Naive thymus-derived CD8-positive, alpha-beta T cell (primary cell): ENCODE data around the gene CINP. TPM values are rescaled to one million over a fixed set of nuclear protein-coding genes. Genes with fewer than 3 reads are reported as not detected.
"Not testable (repeated sequence)": the region's sequence is repeated elsewhere in the genome, so short reads cannot be mapped to it uniquely, and the experiment has no call there.

Experiments
- ATAC-seq, 2 donors: fragments of 150-1000 bp; cut with Tn5 transposase in 1 of 2; sonication (Bioruptor Pico), chemical (Tn5 transposase) in 1 of 2; 1 replicate in 1 of 2; 2 replicates in 1 of 2; pipeline ENCODE4 v1.10.0; 2021; ENCODE audit warnings: mild to moderate bottlenecking in 2 of 2, moderate library complexity in 2 of 2
- POLR2A ChIA-PET: fragments of 350-600 bp; sonication (Branson Sonifier 250); formaldehyde crosslinking; loops from one replicate; lab custom pipeline; 2021; ENCODE audit warnings: antibody characterized with exemption; lab: Charles Lee
- DNase-seq, 10 donors: peaks; one replicate each; pipeline versions ENCODE4 v3.0.0 to v3.0.0-alpha.2; 2020 to 2022
- H3K27ac Mint-ChIP-seq, 10 donors: one replicate each; pipeline ENCODE4 v1.8.0; 2020 to 2022; ENCODE audit warnings: mild to moderate bottlenecking in 10 of 10, mixed read lengths in 10 of 10, moderate library complexity in 4 of 10, inconsistent platforms in 1 of 10
- H3K27me3 Mint-ChIP-seq, 5 donors: one replicate each; pipeline ENCODE4 v1.8.0; 2021 to 2022; ENCODE audit warnings: mixed read lengths in 5 of 5
- H3K36me3 Mint-ChIP-seq, 3 donors: one replicate each; pipeline ENCODE4 v1.8.0; 2020 to 2022; ENCODE audit warnings: mixed read lengths in 3 of 3, mild to moderate bottlenecking in 2 of 3, inconsistent platforms in 1 of 3
- H3K4me1 Mint-ChIP-seq, 4 donors: one replicate each; pipeline ENCODE4 v1.8.0; 2021 to 2022; ENCODE audit warnings: mixed read lengths in 4 of 4
- H3K4me3 Mint-ChIP-seq, 10 donors: one replicate each; pipeline ENCODE4 v1.8.0; 2020 to 2022; ENCODE audit warnings: mild to moderate bottlenecking in 10 of 10, mixed read lengths in 10 of 10, moderate library complexity in 6 of 10, inconsistent platforms in 1 of 10
- H3K9me3 Mint-ChIP-seq, 9 donors: one replicate each; pipeline ENCODE4 v1.8.0; 2020 to 2022; ENCODE audit warnings: mixed read lengths in 9 of 9, mild to moderate bottlenecking in 3 of 9, inconsistent platforms in 1 of 9, moderate library complexity in 1 of 9
- polyA plus RNA-seq, 3 donors: library from polyadenylated mRNA; unstranded; fragments of 300-500 nt; fragmentation: Illumina TruSeq; gene quantifications; one replicate each; pipeline ENCODE4 v1.2.3, GENCODE V29; 2021
- total RNA-seq, 8 experiments: library from RNA in 2 of 8; stranded (reverse) in 2 of 8; gene quantifications; one replicate each; pipeline ENCODE4 v1.2.3 and lab custom pipeline; 2021 to 2026

Gene CINP
- total and polyA plus RNA-seq, 5 experiments from 2014 or later, result 30.0 to 46.6 (median 40.2) TPM

DNA sequence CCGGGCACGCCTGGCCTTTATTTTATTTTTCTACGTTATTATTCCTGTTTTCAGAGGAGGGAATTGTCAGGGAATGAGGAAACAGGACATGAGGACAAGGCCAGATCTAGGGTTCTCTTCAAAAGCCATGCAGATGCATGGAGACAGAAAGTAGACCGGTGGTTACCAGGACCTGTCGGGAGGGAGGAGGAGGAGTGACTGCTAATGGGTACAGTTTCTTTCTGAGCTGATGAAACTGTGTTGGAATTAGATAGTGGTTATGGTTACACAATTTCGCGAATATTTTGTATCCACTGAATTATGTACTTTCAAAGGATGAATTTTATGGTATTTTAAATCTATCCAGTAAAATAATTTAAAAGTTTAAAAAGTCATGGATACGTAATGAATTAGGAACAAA is 31.9 kb downstream of the CINP start:
- Mint-ChIP-seq H3K27me3 (no peaks in the 10 kb centered on the region), H3K27ac (no peak overlapping the region), H3K36me3 (peaks cover 0 to 38% (median 13%) of the 10 kb centered on the region in 3 donors), H3K4me3 (no peak overlapping the region), H3K4me1 (peaks cover 0 to 9% (median 0%) of the 10 kb centered on the region in 4 donors), H3K9me3 (no peaks in the 10 kb centered on the region)
- ATAC-seq, result no peak
- POLR2A ChIA-PET, result interaction anchor here (0.6 kb wide), 1 partner anchor 67 kb away, joined by 4 read pairs; no protein-coding TSS in a partner anchor
- DNase-seq, result no peak

DNA sequence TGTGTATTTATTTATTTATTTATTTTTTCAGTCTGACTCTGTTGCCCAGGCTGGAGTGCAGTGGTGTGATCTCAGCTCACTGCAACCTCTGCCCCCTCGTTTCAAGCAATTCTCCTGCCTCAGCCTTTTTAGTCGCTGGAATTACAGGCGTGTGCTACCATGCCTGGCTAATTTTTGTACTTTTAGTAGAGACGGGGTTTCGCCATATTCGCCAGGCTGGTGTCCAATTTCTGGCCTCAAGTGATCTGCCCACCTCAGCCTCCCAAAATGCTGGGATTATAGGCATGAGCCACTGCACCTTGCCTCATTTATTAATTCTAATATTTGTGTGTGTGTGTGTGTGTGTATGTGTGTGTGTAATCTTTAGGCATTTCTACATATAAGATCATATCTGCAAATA is 33.3 kb downstream of the CINP start:
- not testable (repeated sequence) for H3K4me3 Mint-ChIP-seq, DNase-seq, H3K9me3 Mint-ChIP-seq, H3K27me3 Mint-ChIP-seq, ATAC-seq, H3K4me1 Mint-ChIP-seq
- Mint-ChIP-seq H3K36me3 (peaks cover 0 to 35% (median 10%) of the 10 kb centered on the region in 3 donors), H3K27ac (peak overlapping the region in 1 of 10 donors; percentile 29)
- POLR2A ChIA-PET, result interaction anchor here (0.5 kb wide), 1 partner anchor 21 kb away, joined by 5 read pairs; no protein-coding TSS in a partner anchor

DNA sequence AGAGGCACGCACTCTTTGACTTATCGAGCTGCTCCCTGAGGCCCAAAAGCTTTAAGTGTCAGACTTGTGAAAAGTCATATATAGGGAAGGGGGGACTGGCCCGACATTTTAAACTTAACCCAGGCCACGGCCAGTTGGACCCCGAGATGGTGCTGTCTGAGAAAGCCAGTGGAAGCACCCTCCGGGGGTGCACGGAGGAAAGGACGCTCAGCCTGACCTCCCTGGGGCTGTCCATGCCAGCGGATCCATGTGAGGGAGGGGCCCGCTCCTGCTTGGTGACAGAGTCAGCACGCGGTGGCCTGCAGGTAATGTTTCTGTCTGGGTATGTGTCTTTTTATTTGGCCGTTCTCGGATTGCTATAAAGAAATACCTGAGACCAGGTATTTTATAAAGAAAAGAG is 36.1 kb downstream of the CINP start:
- POLR2A ChIA-PET, result no interaction called here
- Mint-ChIP-seq H3K4me3 (no peak overlapping the region), H3K27ac (peak overlapping the region in 1 of 10 donors; percentile 51), H3K4me1 (peaks cover 3 to 13% (median 6%) of the 10 kb centered on the region in 4 donors), H3K36me3 (peaks cover 0 to 16% (median 4%) of the 10 kb centered on the region in 3 donors), H3K9me3 (no peaks in the 10 kb centered on the region), H3K27me3 (no peaks in the 10 kb centered on the region)
- no peak for DNase-seq
- no peak for ATAC-seq

GRCh38 chr14:102325791-102326345 is 36.8 kb downstream of the CINP start:
- H3K4me3 Mint-ChIP-seq, result no peak overlapping the region
- DNase-seq (no peak), ATAC-seq (no peak)
- H3K27me3 Mint-ChIP-seq, result no peaks in the 10 kb centered on the region
- H3K36me3 Mint-ChIP-seq, result peaks cover 0 to 14% (median 4%) of the 10 kb centered on the region in 3 donors
- H3K27ac Mint-ChIP-seq, result peak overlapping the region in 1 of 10 donors; percentile 51
- no peaks in the 10 kb centered on the region for H3K9me3 Mint-ChIP-seq
- POLR2A ChIA-PET, result no interaction called here
- peaks cover 6 to 20% (median 11%) of the 10 kb centered on the region in 4 donors for H3K4me1 Mint-ChIP-seq

GRCh38 chr14:102323102-102323501 is 39.6 kb downstream of the CINP start:
- H3K4me1 Mint-ChIP-seq, result peaks cover 12 to 42% (median 32%) of the 10 kb centered on the region in 4 donors
- H3K9me3 Mint-ChIP-seq, result no peaks in the 10 kb centered on the region
- H3K27me3 Mint-ChIP-seq, result no peaks in the 10 kb centered on the region
- POLR2A ChIA-PET, result no interaction called here
- peak overlapping the region in 4 of 10 donors; percentile 13 to 75 (median 32) for H3K4me3 Mint-ChIP-seq
- ATAC-seq (no peak), DNase-seq (peak in 2 of 10 donors; percentile 28 to 66)
- peaks cover 0 to 11% (median 4%) of the 10 kb centered on the region in 3 donors for H3K36me3 Mint-ChIP-seq
- peak overlapping the region in 7 of 10 donors; percentile 57 to 88 (median 83) for H3K27ac Mint-ChIP-seq

- peaks cover 0 to 2% (median 0%) of the 10 kb centered on the region in 9 donors for H3K9me3 Mint-ChIP-seq
- H3K4me3 Mint-ChIP-seq, result peak overlapping the region in 3 of 10 donors; percentile 0 to 89 (median 27)
- DNase-seq (peak in 1 of 10 donors; percentile 30), ATAC-seq (no peak)
- H3K36me3 Mint-ChIP-seq, result peaks cover 0 to 10% (median 4%) of the 10 kb centered on the region in 3 donors
- H3K27ac Mint-ChIP-seq, result peak overlapping the region in 8 of 10 donors; percentile 41 to 98 (median 87)
- POLR2A ChIA-PET, result interaction anchor here (1.2 to 2.2 kb wide), 2 partner anchors 10 to 13 kb away, joined by 4 to 7 read pairs; no protein-coding TSS in a partner anchor
- H3K4me1 Mint-ChIP-seq, result peaks cover 18 to 56% (median 45%) of the 10 kb centered on the region in 4 donors
- H3K27me3 Mint-ChIP-seq, result peaks cover 0 to 2% (median 0%) of the 10 kb centered on the region in 5 donors
Observed at GRCh38 chr14:102321456-102322422, 41.0 kb downstream of the CINP start.

DNA sequence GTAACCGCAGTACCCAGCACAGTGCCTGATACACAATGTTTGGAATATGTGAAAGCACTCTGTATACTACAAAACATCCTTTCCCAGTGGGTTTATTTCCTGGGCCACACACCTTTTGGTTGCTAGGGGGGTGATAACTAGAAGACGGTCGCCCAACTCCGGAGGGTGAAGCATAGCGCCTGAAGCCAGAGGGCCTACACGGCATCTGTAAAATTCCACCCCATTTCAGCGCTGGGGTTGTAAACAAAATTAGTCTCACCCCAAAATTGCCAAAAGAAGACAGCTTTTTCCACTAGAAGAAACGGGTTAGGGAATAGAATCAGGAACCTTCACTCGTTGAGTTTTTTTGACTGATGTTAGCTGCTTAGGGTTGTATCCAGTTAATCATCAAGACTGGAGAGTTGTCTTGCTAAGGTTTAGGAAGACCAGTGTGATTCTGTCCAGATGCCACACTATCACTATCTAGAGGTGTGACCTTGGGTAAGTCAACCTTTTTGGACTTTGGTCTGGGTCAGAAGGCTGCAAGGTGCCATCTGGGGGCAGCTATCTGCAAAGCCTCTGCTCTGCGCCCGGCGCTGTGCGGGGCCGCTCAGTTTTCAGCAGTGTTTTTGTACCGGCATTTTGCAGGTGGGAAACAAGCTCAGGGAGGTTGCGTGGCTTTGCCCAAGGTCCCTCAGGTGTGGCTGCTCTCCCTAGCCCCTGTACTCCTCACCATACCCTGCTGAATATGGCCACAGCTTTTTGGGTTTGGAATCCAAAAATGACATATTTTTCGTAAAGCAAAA is 41.8 kb downstream of the CINP start:
- peaks cover 0 to 3% (median 0%) of the 10 kb centered on the region in 9 donors for H3K9me3 Mint-ChIP-seq
- DNase-seq, result peak in 1 of 10 donors; percentile 1
- peak overlapping the region; percentile 80 to 94 (median 89) for H3K4me3 Mint-ChIP-seq
- no peak for ATAC-seq
- H3K36me3 Mint-ChIP-seq, result peaks cover 0 to 5% (median 0%) of the 10 kb centered on the region in 3 donors
- peaks cover 0 to 3% (median 0%) of the 10 kb centered on the region in 5 donors for H3K27me3 Mint-ChIP-seq
- peak overlapping the region; percentile 89 to 100 (median 96) for H3K27ac Mint-ChIP-seq
- POLR2A ChIA-PET, result interaction anchor here (1.0 to 2.2 kb wide), 7 partner anchors 11 to 497 kb away, joined by 3 to 11 read pairs (median 4); partner anchors contain the start of genes CINP, MOK and TECPR2
- peaks cover 20 to 62% (median 54%) of the 10 kb centered on the region in 4 donors for H3K4me1 Mint-ChIP-seq

DNA sequence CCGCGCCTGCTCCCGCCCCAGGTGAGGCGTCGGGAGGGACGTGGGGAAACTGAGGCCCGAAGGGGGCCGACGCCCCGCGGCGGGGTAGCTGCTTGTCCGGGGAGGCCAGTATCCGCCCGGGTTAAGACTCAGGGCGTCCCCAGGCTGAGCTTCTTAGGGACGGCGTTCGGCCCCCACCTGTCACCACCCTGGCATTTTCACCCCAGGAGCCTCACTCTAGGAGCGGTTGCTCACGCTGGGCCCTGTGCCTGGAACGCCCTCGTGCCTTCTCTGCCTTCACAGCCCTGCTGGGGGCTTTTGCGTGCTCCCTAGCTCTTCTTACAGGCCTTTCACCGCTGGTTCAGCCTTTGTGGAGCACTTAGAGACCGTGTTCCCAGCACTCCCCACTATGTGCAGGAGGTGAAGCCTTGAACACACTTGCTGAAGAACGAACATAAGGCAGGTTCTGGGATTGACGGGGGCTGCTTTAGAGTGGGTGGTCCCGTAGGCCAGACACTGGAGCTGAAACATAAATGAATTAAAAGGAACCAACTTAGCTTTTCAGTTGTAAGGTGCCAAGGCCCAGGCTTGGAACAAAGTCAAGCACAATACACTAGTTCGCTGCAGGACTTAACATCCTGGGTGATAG is 42.5 kb downstream of the CINP start:
- peak; percentile 21 to 69 (median 49) for DNase-seq
- peak overlapping the region; percentile 89 to 100 (median 96) for H3K27ac Mint-ChIP-seq
- H3K27me3 Mint-ChIP-seq, result peaks cover 0 to 3% (median 0%) of the 10 kb centered on the region in 5 donors
- peak; percentile 46 to 48 for ATAC-seq
- H3K36me3 Mint-ChIP-seq, result no peaks in the 10 kb centered on the region
- peaks cover 0 to 3% (median 0%) of the 10 kb centered on the region in 9 donors for H3K9me3 Mint-ChIP-seq
- H3K4me3 Mint-ChIP-seq, result peak overlapping the region; percentile 80 to 94 (median 89)
- peaks cover 20 to 67% (median 57%) of the 10 kb centered on the region in 4 donors for H3K4me1 Mint-ChIP-seq
- POLR2A ChIA-PET, result interaction anchor here (0.9 to 2.2 kb wide), 9 partner anchors 12 to 499 kb away, joined by 3 to 11 read pairs (median 3); partner anchors contain the start of genes CINP, MOK and TECPR2

DNA sequence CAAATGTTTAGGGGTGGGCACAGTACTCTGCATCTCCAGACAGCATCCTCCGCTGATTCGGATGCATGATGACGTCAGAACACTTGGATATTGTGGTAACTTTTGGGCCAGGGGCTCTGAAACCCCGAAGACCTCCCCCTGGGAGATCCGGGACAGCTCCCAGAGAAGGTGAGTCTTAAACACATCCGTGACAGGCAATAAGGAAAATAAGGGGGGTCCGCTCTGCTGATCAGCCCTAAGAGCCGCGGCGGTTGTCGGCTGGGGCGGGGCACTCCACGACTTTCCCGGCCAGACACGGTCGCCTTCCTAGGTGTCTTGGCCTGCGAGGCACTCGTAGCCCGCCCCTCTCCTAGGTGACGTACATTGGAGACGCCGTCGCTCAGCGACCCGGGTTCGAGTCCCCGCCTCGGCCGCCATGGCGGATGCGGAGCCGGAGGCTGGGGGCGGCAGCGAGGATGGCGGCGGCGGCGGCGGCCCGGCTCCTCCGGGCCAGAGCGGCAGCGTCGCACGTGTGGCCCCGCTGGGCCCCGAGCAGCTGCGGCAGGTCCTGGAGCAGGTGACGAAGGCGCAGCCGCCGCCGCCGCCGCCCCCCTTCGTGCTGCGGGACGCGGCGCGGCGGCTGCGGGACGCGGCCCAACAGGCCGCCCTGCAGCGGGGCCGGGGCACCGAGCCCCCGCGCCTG is 43.2 kb downstream of the CINP start, which contains the start of gene ZNF839:
Gene ZNF839, plus strand, starts transcription at position 396 of the 682 bp plus-strand sequence. Its CDS starts 20 bp downstream, at position 416.
- H3K27me3 Mint-ChIP-seq, result peaks cover 0 to 3% (median 0%) of the 10 kb centered on the region in 5 donors
- DNase-seq (peak; percentile 85 to 96 (median 93)), ATAC-seq (peak; percentile 65 to 73)
- H3K9me3 Mint-ChIP-seq, result peaks cover 0 to 3% (median 0%) of the 10 kb centered on the region in 9 donors
- POLR2A ChIA-PET, result interaction anchor here (0.6 to 2.2 kb wide), 10 partner anchors 11 to 558 kb away, joined by 3 to 11 read pairs (median 3); partner anchors contain the start of genes CINP, MOK, TECPR2 and WDR20
- no peaks in the 10 kb centered on the region for H3K36me3 Mint-ChIP-seq
- peak within 1 kb of the TSS; percentile 89 to 98 (median 95) for H3K4me3 Mint-ChIP-seq
- peaks cover 21 to 72% (median 63%) of the 10 kb centered on the region in 4 donors for H3K4me1 Mint-ChIP-seq
- peak within 1 kb of the TSS; percentile 94 to 100 (median 98) for H3K27ac Mint-ChIP-seq

GRCh38 chr14:102318781-102319276 is 43.9 kb downstream of the CINP start:
- DNase-seq, result no peak
- no peaks in the 10 kb centered on the region for H3K36me3 Mint-ChIP-seq
- ATAC-seq, result no peak
- POLR2A ChIA-PET, result interaction anchor here (0.6 to 2.0 kb wide), 7 partner anchors 14 to 558 kb away, joined by 3 to 11 read pairs (median 3); partner anchors contain the start of genes DYNC1H1, MOK and WDR20
- peaks cover 28 to 77% (median 70%) of the 10 kb centered on the region in 4 donors for H3K4me1 Mint-ChIP-seq
- H3K4me3 Mint-ChIP-seq, result peak overlapping the region; percentile 89 to 98 (median 95)
- peak overlapping the region; percentile 94 to 100 (median 98) for H3K27ac Mint-ChIP-seq
- peaks cover 0 to 3% (median 0%) of the 10 kb centered on the region in 9 donors for H3K9me3 Mint-ChIP-seq
- H3K27me3 Mint-ChIP-seq, result peaks cover 0 to 3% (median 0%) of the 10 kb centered on the region in 5 donors
